H1 (cell line): Measurements from ENCODE around the gene MPC1. TPM values are rescaled to one million over a fixed set of nuclear protein-coding genes. Genes with fewer than 3 reads are reported as not detected.

Experiments
- CTCF ChIA-PET: fragments of 300-600 bp; sonication (Branson Sonifier 250); formaldehyde crosslinking; loops from one replicate; lab custom pipeline; 2021; ENCODE audit not compliant: partially characterized antibody; lab: Charles Lee
- POLR2A ChIA-PET: fragments of 300-600 bp; sonication (Branson Sonifier 250); formaldehyde crosslinking; loops from one replicate; lab custom pipeline; 2021; ENCODE audit warnings: inconsistent platforms; ENCODE audit not compliant: partially characterized antibody; lab: Charles Lee
- DNase-seq, 2 experiments: peaks; one replicate each; pipeline versions ENCODE4 v3.0.0 to v3.0.0-alpha.2; 2010 to 2022; ENCODE audit warnings: low spot score in 2 of 2, low read depth in 1 of 2, mixed read lengths in 1 of 2
- FAIRE-seq: peaks from 2 replicates; lab custom pipeline; 2011; peaks lifted over from hg19 to GRCh38; lab: Jason Lieb, UNC
- H2AFZ ChIP-seq: 2 replicates; pipeline ENCODE4 v1.8.1; 2012; ENCODE audit warnings: low read length, inconsistent platforms
- H2AK5ac ChIP-seq: 2 replicates; pipeline ENCODE4 v1.6.1; 2013; ENCODE audit warnings: low read depth, low read length
- H2BK120ac ChIP-seq: replicated peaks from 2 replicates; pipeline ENCODE3; 2013; ENCODE audit warnings: low read depth, low read length, inconsistent platforms
- H2BK12ac ChIP-seq: 2 replicates; pipeline ENCODE4 v1.6.1; 2013; ENCODE audit warnings: low read depth, low read length
- H2BK15ac ChIP-seq: 2 replicates; pipeline ENCODE4 v1.6.1; 2013; ENCODE audit warnings: low read length
- H2BK20ac ChIP-seq: 2 replicates; pipeline ENCODE4 v1.6.1; 2013; ENCODE audit warnings: low read length
- H2BK5ac ChIP-seq: 2 replicates; pipeline ENCODE4 v1.6.1; 2013; ENCODE audit warnings: low read depth, low read length
- H3K14ac ChIP-seq: 2 replicates; pipeline ENCODE4 v1.6.1; 2013; ENCODE audit warnings: inconsistent platforms; ENCODE audit not compliant: insufficient read length
- H3K18ac ChIP-seq: 2 replicates; pipeline ENCODE4 v1.6.1; 2013; ENCODE audit warnings: low read length; ENCODE audit errors: extremely low read depth
- H3K23ac ChIP-seq: 2 replicates; pipeline ENCODE4 v1.6.1; 2013; ENCODE audit warnings: inconsistent platforms; ENCODE audit not compliant: insufficient read length
- H3K23me2 ChIP-seq: 2 replicates; pipeline ENCODE4 v1.6.1; 2013; ENCODE audit warnings: low read depth, low read length
- H3K27ac ChIP-seq: 2 replicates; pipeline ENCODE4 v1.6.1; 2011; ENCODE audit warnings: low read depth, low read length, inconsistent platforms
- H3K27me3 ChIP-seq, 4 experiments: replicated peaks in 1 of 4; 1 replicate in 1 of 4; 2 replicates in 3 of 4; pipeline versions ENCODE4 v1.6.1 to v1.8.1; 2011 to 2013; ENCODE audit warnings: low read length in 3 of 4, mild to moderate bottlenecking in 3 of 4, inconsistent platforms in 2 of 4, mixed read lengths in 2 of 4, moderate library complexity in 1 of 4; ENCODE audit not compliant: control insufficient read depth in 3 of 4, insufficient read depth in 3 of 4; ENCODE audit errors: extremely low read depth in 1 of 4
- H3K36me3 ChIP-seq, 4 experiments: 2 replicates each; pipeline versions ENCODE4 v1.6.1 to v1.8.1; 2011 to 2013; ENCODE audit warnings: mild to moderate bottlenecking in 4 of 4, low read length in 3 of 4, moderate library complexity in 2 of 4, control low read depth in 1 of 4, inconsistent platforms in 1 of 4; ENCODE audit not compliant: insufficient read depth in 4 of 4, control insufficient read depth in 2 of 4
- H3K4ac ChIP-seq: replicated peaks from 2 replicates; pipeline ENCODE3; 2013; ENCODE audit warnings: low read length, low read depth, mixed read lengths, inconsistent platforms; ENCODE audit not compliant: insufficient read length
- H3K4me1 ChIP-seq, 4 experiments: replicated peaks in 1 of 4; 1 replicate in 1 of 4; 2 replicates in 3 of 4; pipeline versions ENCODE4 v1.6.1 to v1.8.1; 2011 to 2013; ENCODE audit warnings: low read length in 3 of 4, inconsistent platforms in 2 of 4, mixed read lengths in 1 of 4; ENCODE audit not compliant: insufficient read depth in 4 of 4, control insufficient read depth in 3 of 4
- H3K4me2 ChIP-seq, 2 experiments: 2 replicates each; pipeline versions ENCODE4 v1.6.1 to v1.8.1; 2011 to 2013; ENCODE audit warnings: low read depth in 2 of 2, low read length in 2 of 2, control low read depth in 1 of 2, inconsistent platforms in 1 of 2, mild to moderate bottlenecking in 1 of 2; ENCODE audit not compliant: insufficient read depth in 1 of 2
- H3K4me3 ChIP-seq, 4 experiments: fragments of 200-600, 300-600 bp in 1 of 4; sonication (generic), shearing (Covaris generic), sonication (Bioruptor Twin) in 1 of 4; 2 replicates each; pipeline versions ENCODE4 v1.5.1 to v1.8.1; 2011 to 2016; ENCODE audit warnings: low read length in 4 of 4, low read depth in 3 of 4, control low read depth in 2 of 4, inconsistent platforms in 2 of 4, mild to moderate bottlenecking in 2 of 4, mixed read lengths in 1 of 4, moderate library complexity in 1 of 4; ENCODE audit not compliant: insufficient read depth in 2 of 4; ENCODE audit errors: extremely low read depth in 1 of 4
- H3K56ac ChIP-seq: replicated peaks from 2 replicates; pipeline ENCODE3; 2013; ENCODE audit warnings: low read depth, mild to moderate bottlenecking, mixed read lengths, low read length, inconsistent platforms; ENCODE audit not compliant: insufficient read length
- H3K79me1 ChIP-seq: 2 replicates; pipeline ENCODE4 v1.6.1; 2013; ENCODE audit warnings: low read depth, low read length, control low read depth
- H3K79me2 ChIP-seq, 2 experiments: 2 replicates each; pipeline versions ENCODE4 v1.6.1 to v1.8.1; 2012 to 2013; ENCODE audit warnings: low read length in 2 of 2, mild to moderate bottlenecking in 2 of 2, inconsistent platforms in 1 of 2; ENCODE audit not compliant: insufficient read depth in 2 of 2, control insufficient read depth in 1 of 2
- H3K9ac ChIP-seq, 4 experiments: replicated peaks in 1 of 4; 1 replicate in 1 of 4; 2 replicates in 3 of 4; pipeline versions ENCODE4 v1.6.1 to v1.8.1; 2011 to 2013; ENCODE audit warnings: low read depth in 3 of 4, low read length in 3 of 4, control low read depth in 2 of 4, mild to moderate bottlenecking in 2 of 4, moderate library complexity in 2 of 4, inconsistent platforms in 1 of 4; ENCODE audit errors: extremely low read depth in 1 of 4
- H3K9me3 ChIP-seq, 2 experiments: 2 replicates each; pipeline versions ENCODE4 v1.6.1 to v1.8.1; 2012 to 2013; ENCODE audit warnings: mild to moderate bottlenecking in 2 of 2, moderate library complexity in 2 of 2, control low read depth in 1 of 2, inconsistent platforms in 1 of 2, low read depth in 1 of 2, low read length in 1 of 2, mixed read lengths in 1 of 2; ENCODE audit not compliant: insufficient read depth in 2 of 2
- H4K20me1 ChIP-seq, 2 experiments: replicated peaks in 1 of 2; 2 replicates each; pipeline versions ENCODE3 to v1.8.1; 2011 to 2013; ENCODE audit warnings: inconsistent platforms in 2 of 2, low read length in 2 of 2, mild to moderate bottlenecking in 1 of 2; ENCODE audit not compliant: insufficient read depth in 2 of 2, control insufficient read depth in 1 of 2
- H4K5ac ChIP-seq: 2 replicates; pipeline ENCODE4 v1.6.1; 2013; ENCODE audit warnings: low read length, low read depth, mixed read lengths, inconsistent platforms; ENCODE audit not compliant: insufficient read length
- H4K8ac ChIP-seq: 2 replicates; pipeline ENCODE4 v1.8.0; 2013; ENCODE audit warnings: mild to moderate bottlenecking, moderate library complexity, low read length, inconsistent platforms; ENCODE audit not compliant: insufficient read depth; ENCODE audit errors: extremely low read depth
- H4K91ac ChIP-seq: replicated peaks from 2 replicates; pipeline ENCODE3; 2013; ENCODE audit warnings: low read length, mixed read lengths, inconsistent platforms; ENCODE audit not compliant: insufficient read length
- ATF3 ChIP-seq: IDR thresholded peaks from 2 replicates; pipeline ENCODE4 v1.6.1; 2011; ENCODE audit warnings: low read depth, mild to moderate bottlenecking, low read length; ENCODE audit not compliant: insufficient read depth
- CEBPB ChIP-seq: IDR thresholded peaks from 2 replicates; pipeline ENCODE4 v1.6.1; 2012; ENCODE audit warnings: low read depth, low read length
- CHD2 ChIP-seq: IDR thresholded peaks from 2 replicates; pipeline ENCODE4 v1.6.1; 2012; ENCODE audit warnings: low read length, improper control_type of control experiment
- GABPA ChIP-seq: IDR thresholded peaks from 2 replicates; pipeline ENCODE4 v1.6.1; 2011; ENCODE audit warnings: mild to moderate bottlenecking, low read length, moderate library complexity, borderline replicate concordance; ENCODE audit not compliant: insufficient read depth
- JUND ChIP-seq: IDR thresholded peaks from 2 replicates; pipeline ENCODE4 v1.6.1; 2011; ENCODE audit warnings: mild to moderate bottlenecking, improper control_type of control experiment, low read length
- NANOG ChIP-seq: IDR thresholded peaks from 2 replicates; pipeline ENCODE4 v1.6.1; 2011; ENCODE audit warnings: low read length, low read depth, mild to moderate bottlenecking, inconsistent platforms; ENCODE audit not compliant: insufficient read depth, poor library complexity, severe bottlenecking
- NRF1 ChIP-seq: IDR thresholded peaks from 2 replicates; pipeline ENCODE4 v1.6.1; 2011; ENCODE audit warnings: mild to moderate bottlenecking, low read depth, low read length, improper control_type of control experiment
- POLR2AphosphoS5 ChIP-seq: IDR thresholded peaks from 2 replicates; pipeline ENCODE4 v1.6.1; 2011; ENCODE audit warnings: low read depth, low read length
- SIRT6 ChIP-seq: IDR thresholded peaks from one replicate; pipeline ENCODE4 v1.7.1; 2012; ENCODE audit warnings: low read length, inconsistent platforms
- SUZ12 ChIP-seq: fragments of 200-600 bp; sonication (generic); IDR thresholded peaks from 2 replicates; pipeline ENCODE4 v1.6.1; 2012; ENCODE audit warnings: mild to moderate bottlenecking, inconsistent platforms, low read length, moderate library complexity, mixed read lengths
- YY1 ChIP-seq: IDR thresholded peaks from 2 replicates; pipeline ENCODE4 v1.6.1; 2011; ENCODE audit warnings: low read depth, mild to moderate bottlenecking, low read length
- WGBS, 2 experiments: shearing (Covaris generic) in 1 of 2; methylation state at CpG; one replicate each; pipeline versions ENCODE4 v1.1.6 to v1.1.7; 2013 to 2015; ENCODE audit warnings: low lambda C conversion rate in 2 of 2, mixed read lengths in 2 of 2, inconsistent platforms in 1 of 2, low coverage in 1 of 2, missing lambda C conversion rate in 1 of 2; ENCODE audit not compliant: insufficient replicate concordance in 2 of 2, insufficient coverage in 1 of 2, insufficient read length in 1 of 2; ENCODE audit errors: extremely low coverage in 1 of 2, missing lambda C conversion rate in 1 of 2; 5-methylcytosine and 5-hydroxymethylcytosine counted together
- polyA plus RNA-seq, 7 experiments: library from polyadenylated mRNA; depleted of rRNA in 3 of 7; stranded (reverse) in 5 of 7; unstranded in 2 of 7; fragments of >200 nt in 5 of 7; fragments of 200-250 nt in 2 of 7; gene quantifications; 1 replicate in 5 of 7; 2 replicates in 1 of 7; 4 replicates in 1 of 7; pipeline versions ENCODE4 v1.2.1 to v1.2.3, GENCODE V29; 2011 to 2013; ENCODE audit warnings: missing spikeins in 2 of 7, mixed read lengths in 2 of 7
- total RNA-seq: library from RNA; stranded (reverse); fragmentation: NEBNext Ultra II Directional; extraction: Animal tissue kit (Norgen Biotek cat#: 25700); gene quantifications from 2 replicates; pipeline ENCODE4 v1.2.1, GENCODE V29; 2021
- TF ChIP-seq, protein P1 (sequence below): IDR thresholded peaks from 2 replicates; pipeline ENCODE4 v1.6.1; 2012; ENCODE audit warnings: inconsistent platforms

Gene MPC1
- total and polyA plus RNA-seq, 2 of the 8 experiments (the other 6 are each of a cell fraction or from before 2014, with no cell fraction given): 10.2 to 12.6 TPM

GRCh38 chr6:166410426-166410935, 27.7 kb upstream of the MPC1 start:
- POLR2A ChIA-PET: no interaction called here

More at GRCh38 chr6:166410426-166410935, 27.7 kb upstream of the MPC1 start:
- no peak overlapping the region for H4K91ac ChIP-seq
- H3K79me2 ChIP-seq: no peaks in the 10 kb centered on the region
- no peak overlapping the region for H4K5ac ChIP-seq
- H3K79me1 ChIP-seq: no peaks in the 10 kb centered on the region; the same call in 1 of the 2 replicates
- no peak overlapping the region for H2BK20ac ChIP-seq
- H3K14ac ChIP-seq: no peak overlapping the region
- no peaks in the 10 kb centered on the region for H3K27me3 ChIP-seq
- no peak overlapping the region for H2BK5ac ChIP-seq
- H3K9ac ChIP-seq: no peak overlapping the region
- DNase-seq (no peak), FAIRE-seq (no peak)
- peaks cover 0 to 4% of the 10 kb centered on the region in 2 experiments for H4K20me1 ChIP-seq
- H3K23me2 ChIP-seq: no peaks in the 10 kb centered on the region
- WGBS, 2 experiments: 91% methylated on average over 10 of the region's 10 CpGs; no CpG with 5 or more reads in 1 of the 2 experiments
- H4K8ac ChIP-seq: no peak overlapping the region
- H3K9me3 ChIP-seq: no peaks in the 10 kb centered on the region
- no peak overlapping the region for H2BK12ac ChIP-seq
- peaks cover 0 to 3% (median 0%) of the 10 kb centered on the region in 4 experiments; a peak in 2 of 8 replicates for H3K36me3 ChIP-seq
- CTCF ChIA-PET: interaction anchor here (0.9 to 2.4 kb wide), 6 partner anchors 10 to 101 kb away, joined by 3 to 15 read pairs (median 4); no protein-coding TSS in a partner anchor
- H3K23ac ChIP-seq: no peak overlapping the region
- H3K4me2 ChIP-seq: no peak overlapping the region
- H3K18ac ChIP-seq: no peak overlapping the region
- H3K4me1 ChIP-seq: peaks cover 0 to 3% (median 0%) of the 10 kb centered on the region in 4 experiments; a peak in 2 of 7 replicates
- no peak overlapping the region for H2BK15ac ChIP-seq
- TF ChIP-seq, protein P1, sequence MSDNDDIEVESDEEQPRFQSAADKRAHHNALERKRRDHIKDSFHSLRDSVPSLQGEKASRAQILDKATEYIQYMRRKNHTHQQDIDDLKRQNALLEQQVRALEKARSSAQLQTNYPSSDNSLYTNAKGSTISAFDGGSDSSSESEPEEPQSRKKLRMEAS: no peak
- TF ChIP-seq CHD2: no peak
- TF ChIP-seq POLR2AphosphoS5: no peak
- TF ChIP-seq ATF3: no peak
- TF ChIP-seq YY1: no peak
- TF ChIP-seq NANOG: no peak
- no peak for TF ChIP-seq SUZ12
- TF ChIP-seq NRF1: no peak
- no peak for TF ChIP-seq GABPA
- TF ChIP-seq SIRT6: no peak
- TF ChIP-seq JUND: no peak
- TF ChIP-seq CEBPB: no peak
- no peak overlapping the region for H3K4ac ChIP-seq
- H3K27ac ChIP-seq: no peak overlapping the region
- H2BK120ac ChIP-seq: no peak overlapping the region
- no peak overlapping the region for H2AK5ac ChIP-seq
- H3K4me3 ChIP-seq: no peak overlapping the region
- H3K56ac ChIP-seq: no peak overlapping the region
- H2AFZ ChIP-seq: no peak overlapping the region
